GM11168 (cell line): ENCODE results near the gene PDCD7.
"Not testable (repeated sequence)": the region's sequence is repeated elsewhere in the genome, so short reads cannot be mapped to it uniquely, and the experiment has no call there.

Experiments used
- in situ Hi-C: fragments of 300-500 bp; cut with MboI; formaldehyde crosslinking; loops from one replicate; pipeline ENCODE4 v1.12.0; 2022; ENCODE audit warnings: low sequenced_read_pairs; ENCODE audit not compliant: unreplicated experiment

The PDCD7 gene

GRCh38 chr15:65133548-65134200 is at the start of gene PDCD7:
TSS of gene PDCD7 (minus strand) at chr15:65133808. CDS start at chr15:65133781, 27 bp downstream.
- in situ Hi-C loops, result no loop called here

DNA sequence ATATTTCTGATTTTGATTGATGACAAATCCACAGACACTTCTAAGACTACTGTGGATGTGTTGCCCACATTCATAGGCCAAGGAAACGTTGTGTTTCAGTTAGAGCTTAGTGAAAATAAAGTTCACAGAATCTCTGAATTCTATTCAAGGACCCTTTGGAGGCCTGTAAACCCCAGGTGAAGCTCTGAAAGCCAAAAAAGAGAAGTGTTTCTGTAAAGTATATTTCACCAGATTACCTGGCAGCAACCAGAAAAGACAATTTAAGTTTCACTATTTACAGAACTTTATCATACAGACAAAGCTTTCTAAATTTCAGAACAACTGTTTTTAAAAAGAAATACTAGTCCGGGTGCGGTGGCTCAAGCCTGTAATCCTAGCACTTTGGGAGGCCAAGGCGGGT is 48.9 kb upstream of the PDCD7 start:
- in situ Hi-C loops, result no loop called here

DNA sequence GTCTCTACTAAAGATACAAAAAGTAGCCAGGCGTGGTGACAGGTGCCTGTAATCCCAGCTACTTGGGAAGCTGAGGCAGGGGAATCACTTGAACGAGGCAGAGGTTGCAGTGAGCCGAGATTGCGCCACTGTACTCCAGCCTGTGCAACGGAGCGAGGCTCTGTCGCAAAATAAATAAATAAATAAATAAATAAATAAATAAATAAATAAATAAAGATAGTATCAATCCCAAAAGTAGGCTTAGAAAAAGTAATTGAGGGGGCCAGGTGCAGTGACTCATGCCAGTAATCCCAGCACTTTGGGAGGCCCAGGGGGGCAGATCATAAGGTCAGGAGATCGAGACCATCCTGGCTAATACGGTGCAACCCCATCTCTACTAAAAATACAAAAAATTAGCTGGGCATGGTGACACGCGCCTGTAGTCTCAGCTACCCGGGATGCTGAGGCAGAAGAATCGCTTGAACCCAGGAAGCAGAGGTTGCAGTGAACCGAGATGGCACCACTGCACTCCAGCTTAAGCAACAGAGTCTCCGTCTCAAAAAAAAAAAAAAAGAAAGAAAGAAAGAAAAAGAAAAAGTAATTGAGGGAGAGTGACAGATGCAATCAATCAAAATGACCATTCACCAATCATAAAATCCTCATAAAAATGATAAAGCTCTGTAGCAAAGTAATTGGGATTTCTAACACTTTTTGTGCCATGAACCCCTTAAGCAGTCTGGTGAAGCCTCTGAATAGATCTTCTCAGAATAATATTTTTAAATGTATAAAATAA is 48.2 kb upstream of the PDCD7 start:
- in situ Hi-C loops, result not testable (repeated sequence)

- in situ Hi-C loops, result no loop called here
These were observed 46.6 kb upstream of the PDCD7 start for GRCh38 chr15:65180167-65180566.

DNA sequence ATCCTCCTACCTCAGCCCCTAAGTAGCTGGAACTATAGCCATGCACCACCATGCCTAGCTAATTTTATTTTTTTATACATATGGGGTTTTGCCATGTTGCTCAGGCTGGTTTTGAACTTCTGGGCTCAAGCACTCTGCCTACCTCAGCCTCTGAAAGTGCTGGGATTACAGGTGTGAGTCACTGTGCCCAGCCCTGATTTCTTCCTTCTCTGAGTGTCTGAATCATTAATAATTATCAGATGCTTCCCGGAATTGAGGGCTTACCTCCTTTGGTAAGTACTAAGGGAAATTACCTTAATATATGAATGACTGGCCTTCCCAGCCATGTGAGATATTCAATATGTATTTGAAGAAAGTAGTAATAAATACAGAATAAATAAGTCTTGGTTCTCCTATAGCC is 44.3 kb upstream of the PDCD7 start:
- in situ Hi-C loops, result no loop called here

DNA sequence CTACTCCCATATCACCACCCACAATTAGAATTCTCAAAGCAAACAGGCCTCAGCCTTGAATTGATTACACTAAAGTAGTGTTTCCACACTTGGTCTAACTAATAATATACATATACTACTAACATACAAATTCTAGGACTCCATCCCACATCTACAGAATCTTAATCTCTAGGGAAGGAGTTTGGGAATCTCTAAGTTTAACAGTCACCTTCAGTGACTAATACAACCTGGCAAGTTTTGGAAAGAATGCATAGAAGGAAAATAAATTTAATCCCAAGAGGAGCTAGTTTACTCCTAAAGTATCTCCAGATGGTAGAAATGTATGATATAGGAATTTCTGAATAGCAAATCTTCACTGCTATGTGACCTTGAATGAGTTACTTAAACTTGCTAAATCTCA is 42.4 kb upstream of the PDCD7 start:
- in situ Hi-C loops, result no loop called here

- in situ Hi-C loops, result no loop called here
These were observed 41.9 kb upstream of the PDCD7 start for GRCh38 chr15:65175511-65175910.

- in situ Hi-C loops, result no loop called here
These were observed 40.9 kb upstream of the PDCD7 start for GRCh38 chr15:65174509-65174908.

- in situ Hi-C loops, result no loop called here
These were observed 38.9 kb upstream of the PDCD7 start for GRCh38 chr15:65172531-65172930.

DNA sequence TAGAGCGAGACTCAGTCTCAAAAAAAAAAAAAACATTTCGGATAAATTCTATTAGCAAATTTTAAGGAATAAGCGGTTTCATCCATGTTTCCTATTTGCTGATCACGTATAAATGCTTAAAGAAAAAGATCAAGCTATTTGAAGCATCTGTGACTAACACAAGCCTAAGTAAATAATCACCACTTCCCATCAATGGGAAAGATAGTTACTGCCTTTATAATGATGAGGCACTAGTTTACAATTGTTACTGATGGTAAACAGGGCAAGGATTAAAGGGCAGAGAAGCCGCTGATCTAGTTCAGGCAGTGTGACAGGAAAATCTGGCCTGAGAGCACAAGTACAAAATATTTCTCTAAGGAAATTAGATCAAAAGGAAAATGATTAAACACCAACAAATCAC is 37.8 kb upstream of the PDCD7 start:
- in situ Hi-C loops, result no loop called here

DNA sequence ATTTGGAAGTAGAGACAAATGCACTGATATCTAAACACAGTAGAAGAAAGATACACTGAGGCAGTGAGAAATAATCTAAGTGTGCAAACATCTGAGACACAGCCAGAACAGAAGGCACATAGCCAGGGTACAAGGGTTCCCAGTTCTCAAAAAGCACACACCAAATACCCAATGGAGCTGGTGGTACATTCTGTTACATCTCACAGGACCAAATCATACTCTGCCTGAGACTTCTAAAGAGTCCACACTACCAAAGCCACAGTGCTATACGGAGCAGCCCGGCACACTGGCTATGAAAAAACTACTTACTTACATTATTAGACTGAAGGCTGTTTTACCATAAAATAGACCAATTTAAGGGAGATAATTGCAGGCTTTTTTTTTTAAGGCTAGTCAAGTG is 32.3 kb upstream of the PDCD7 start:
- in situ Hi-C loops, result no loop called here

- in situ Hi-C loops, result no loop called here
These were observed 30.5 kb upstream of the PDCD7 start for GRCh38 chr15:65164139-65164538.

GRCh38 chr15:65163041-65163440 is 29.4 kb upstream of the PDCD7 start:
- in situ Hi-C loops, result no loop called here

DNA sequence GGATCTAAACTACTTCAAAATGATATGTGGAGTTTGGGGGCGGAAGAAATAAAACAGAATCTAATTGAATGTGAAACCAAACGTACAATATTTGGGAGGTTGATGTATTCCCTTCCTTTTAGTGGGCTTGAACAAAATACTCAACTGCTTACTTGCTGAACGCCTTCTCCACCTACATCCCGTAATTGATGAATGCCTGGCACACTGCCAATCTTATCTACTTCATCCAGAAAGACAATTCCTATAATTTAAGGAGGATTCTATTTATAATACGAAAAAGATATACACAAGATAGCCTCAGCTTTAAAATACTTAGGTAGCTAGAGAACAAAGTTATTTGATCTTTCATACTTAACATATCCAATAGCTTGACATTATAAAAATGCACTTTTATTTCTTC is 23.1 kb upstream of the PDCD7 start:
- in situ Hi-C loops, result no loop called here

DNA sequence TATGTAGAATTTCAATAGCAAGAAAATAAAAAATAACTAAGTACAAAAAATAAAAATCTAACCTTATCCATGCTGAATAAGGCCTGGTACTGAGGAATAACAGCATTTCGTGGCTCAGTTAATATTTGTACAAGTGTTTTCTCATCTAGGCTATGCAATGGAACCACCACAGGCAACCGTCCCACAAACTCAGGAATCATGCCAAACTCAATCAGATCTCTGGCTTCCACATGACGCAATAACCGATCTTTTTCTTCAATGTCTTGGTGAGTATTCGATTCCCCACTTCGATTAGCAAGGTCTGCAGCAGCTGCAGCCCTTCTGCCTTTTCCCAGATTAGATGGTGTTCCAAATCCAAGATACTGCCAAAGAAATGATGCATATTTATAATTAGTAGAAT is 21.1 kb upstream of the PDCD7 start:
- in situ Hi-C loops, result no loop called here

GRCh38 chr15:65147902-65148301 is 14.3 kb upstream of the PDCD7 start:
- in situ Hi-C loops, result no loop called here

DNA sequence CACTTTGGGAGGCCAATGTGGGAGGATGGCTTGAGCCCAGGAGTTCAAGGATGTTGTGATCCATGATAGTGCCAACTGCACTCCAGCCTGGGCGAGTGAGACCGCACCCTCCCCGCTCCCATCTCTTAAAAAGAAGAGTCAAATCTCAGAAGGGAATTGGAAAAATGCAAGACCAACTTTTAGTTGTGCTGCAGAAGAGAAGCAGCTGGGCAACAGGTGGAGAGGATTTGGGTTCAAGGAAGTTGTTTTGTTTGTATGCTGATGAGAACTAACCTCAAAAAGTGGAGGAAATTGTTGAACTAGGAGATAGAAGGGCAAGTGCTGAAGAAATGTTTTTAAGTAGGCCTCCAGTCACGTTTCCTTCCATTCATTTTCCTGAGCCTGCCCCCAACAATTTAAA is 12.8 kb upstream of the PDCD7 start:
- in situ Hi-C loops, result no loop called here

- in situ Hi-C loops, result not testable (repeated sequence)
These were observed 5.0 kb upstream of the PDCD7 start for GRCh38 chr15:65138631-65139030.

DNA sequence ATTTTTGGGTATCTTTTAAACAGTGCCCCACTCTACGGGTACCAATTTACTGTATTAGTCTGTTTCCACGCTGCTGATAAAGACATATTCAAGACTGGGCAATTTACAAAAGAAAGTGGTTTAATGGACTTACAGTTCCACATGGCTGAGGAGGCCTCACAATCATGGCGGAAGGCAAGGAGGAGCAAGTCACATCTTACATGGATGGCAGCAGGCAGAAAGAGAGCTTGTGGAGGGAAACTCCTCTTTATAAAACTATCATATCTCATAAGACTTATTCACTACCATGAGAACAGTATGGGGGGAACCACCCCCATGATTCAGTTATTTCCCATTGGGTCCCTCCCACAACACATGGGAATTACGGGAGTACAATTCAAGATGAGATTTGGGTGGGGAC is 4.3 kb upstream of the PDCD7 start:
- in situ Hi-C loops, result not testable (repeated sequence)

- in situ Hi-C loops, result not testable (repeated sequence)
These were observed 3.5 kb upstream of the PDCD7 start for GRCh38 chr15:65137089-65137488.

DNA sequence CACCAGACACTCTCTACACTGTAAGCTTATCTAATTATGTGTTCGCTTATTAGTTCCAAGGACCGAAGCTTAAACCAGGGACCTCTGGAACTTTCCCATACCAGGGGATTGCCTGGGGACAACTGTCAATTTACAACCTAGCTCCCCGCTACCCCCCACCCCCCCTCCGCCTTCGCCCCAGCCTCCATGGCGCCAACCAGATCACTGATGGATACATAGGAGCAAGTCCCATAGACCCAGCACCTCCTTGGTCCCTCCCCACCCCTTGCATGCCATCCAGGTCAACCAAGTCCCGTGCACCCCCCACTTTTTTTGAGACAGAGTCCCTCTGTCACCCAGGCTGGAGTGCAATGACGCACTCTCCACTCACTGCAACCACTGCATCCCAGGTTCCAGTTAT is 930 bp upstream of the PDCD7 start:
- in situ Hi-C loops, result no loop called here
